Neural progenitor cell (in vitro differentiated cells): Measurements from ENCODE around the gene LARP1. TPM values are rescaled to one million over a fixed set of nuclear protein-coding genes. Genes with fewer than 3 reads are reported as not detected.

Source experiments
- DNase-seq: peaks from one replicate; pipeline ENCODE4 v3.0.0-alpha.2; 2016; ENCODE audit warnings: low spot score
- H2AFZ ChIP-seq: fragments of 200-600 bp; sonication (generic); replicated peaks from 2 replicates; pipeline ENCODE4 v1.6.1; 2016; ENCODE audit warnings: antibody characterized with exemption
- H3F3A ChIP-seq: fragments of 200-600 bp; sonication (generic); 2 replicates; pipeline ENCODE4 v1.6.1; 2016; ENCODE audit warnings: antibody characterized with exemption, low read depth
- H3K27ac ChIP-seq: fragments of 200-600 bp; sonication (generic); 2 replicates; pipeline ENCODE4 v1.5.1; 2016; ENCODE audit warnings: mild to moderate bottlenecking
- H3K27me3 ChIP-seq: fragments of 200-600 bp; sonication (generic); 2 replicates; pipeline ENCODE4 v1.6.1; 2016; ENCODE audit warnings: mild to moderate bottlenecking, moderate library complexity
- H3K36me3 ChIP-seq: fragments of 200-600 bp; sonication (generic); 2 replicates; pipeline ENCODE4 v1.5.1; 2016
- H3K4me1 ChIP-seq: fragments of 200-600 bp; sonication (generic); 2 replicates; pipeline ENCODE4 v1.6.1; 2016; ENCODE audit warnings: mixed run types
- H3K4me2 ChIP-seq: fragments of 200-600 bp; sonication (generic); 2 replicates; pipeline ENCODE4 v1.6.1; 2016
- H3K4me3 ChIP-seq: fragments of 200-600 bp; sonication (generic); 2 replicates; pipeline ENCODE4 v1.5.1; 2016
- H3K79me2 ChIP-seq: fragments of 200-600 bp; sonication (generic); 2 replicates; pipeline ENCODE4 v1.6.1; 2016; ENCODE audit warnings: low read depth
- H3K9ac ChIP-seq: fragments of 200-600 bp; sonication (generic); 2 replicates; pipeline ENCODE4 v1.6.1; 2016
- H3K9me3 ChIP-seq: fragments of 200-600 bp; sonication (generic); 2 replicates; pipeline ENCODE4 v1.5.1; 2016; ENCODE audit warnings: low read depth
- H4K20me1 ChIP-seq: fragments of 200-600 bp; sonication (generic); 2 replicates; pipeline ENCODE4 v1.6.1; 2016; ENCODE audit warnings: low read depth
- H3K27ac Mint-ChIP-seq: 3 replicates; pipeline ENCODE4 v1.8.0; 2021; ENCODE audit warnings: mixed read lengths
- H3K27me3 Mint-ChIP-seq: 2 replicates; pipeline ENCODE4 v1.8.0; 2022; ENCODE audit warnings: low read depth, mild to moderate bottlenecking, inconsistent platforms, moderate library complexity, mixed read lengths; ENCODE audit not compliant: insufficient read depth
- H3K36me3 Mint-ChIP-seq: 3 replicates; pipeline ENCODE4 v1.8.0; 2021; ENCODE audit warnings: mixed read lengths
- H3K4me1 Mint-ChIP-seq: 3 replicates; pipeline ENCODE4 v1.8.0; 2021; ENCODE audit warnings: mixed read lengths
- H3K4me3 Mint-ChIP-seq: 3 replicates; pipeline ENCODE4 v1.8.0; 2021; ENCODE audit warnings: mild to moderate bottlenecking, moderate library complexity, mixed read lengths
- H3K9me3 Mint-ChIP-seq: 3 replicates; pipeline ENCODE4 v1.8.0; 2020; ENCODE audit warnings: mixed read lengths
- EZH2 ChIP-seq: fragments of 200-600 bp; sonication (generic); IDR thresholded peaks from 2 replicates; pipeline ENCODE4 v1.6.1; 2017; ENCODE audit warnings: antibody characterized with exemption, mild to moderate bottlenecking, moderate library complexity
- EZH2phosphoT487 ChIP-seq: fragments of 200-600 bp; sonication (generic); IDR thresholded peaks from 2 replicates; pipeline ENCODE4 v1.6.1; 2017; ENCODE audit warnings: antibody characterized with exemption
- total RNA-seq: library from RNA; depleted of rRNA; stranded (reverse); fragments of >200 nt; gene quantifications from 2 replicates; pipeline ENCODE4 v1.2.3, GENCODE V29; 2015; ENCODE audit warnings: low replicate concordance
- TF ChIP-seq, protein P1 (sequence below): fragments of 200-600 bp; sonication (generic); IDR thresholded peaks from 2 replicates; pipeline ENCODE4 v1.5.1; 2017; ENCODE audit warnings: antibody characterized with exemption, mild to moderate bottlenecking

LARP1 gene
- total RNA-seq, 1 donor from 2014 or later, result 53.8 TPM

DNA sequence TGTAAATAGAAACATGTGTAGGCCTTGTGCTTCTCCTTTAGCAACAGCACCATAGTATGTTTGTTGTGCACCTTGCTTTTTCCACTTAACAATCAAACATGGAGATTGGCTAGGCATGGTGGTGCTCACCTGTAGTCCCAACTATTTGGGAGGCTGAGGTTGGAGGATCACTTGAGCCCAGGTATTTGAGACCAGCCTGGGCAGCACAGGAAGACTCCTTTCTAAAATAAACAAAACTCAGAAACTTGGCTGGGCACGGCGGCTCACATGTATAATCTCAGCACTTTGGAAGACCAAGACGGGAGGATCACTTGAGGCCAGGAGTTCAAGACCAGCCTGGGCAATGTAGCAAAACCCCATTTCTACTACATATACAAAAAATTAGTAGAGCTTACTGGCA, 96.2 kb downstream of the LARP1 start:
- Mint-ChIP-seq H3K27ac (no peak overlapping the region), H3K9me3 (no peaks in the 10 kb centered on the region), H3K4me1 (peaks cover 28% of the 10 kb centered on the region), H3K36me3 (peaks cover 1% of the 10 kb centered on the region), H3K4me3 (peak overlapping the region; percentile 90), H3K27me3 (peaks cover 2% of the 10 kb centered on the region)
- Histone ChIP-seq H3K27ac (no peak overlapping the region), H3K4me1 (peaks cover 6% of the 10 kb centered on the region), H3K4me2 (peak overlapping the region; percentile 79), H3K9ac (no peak overlapping the region), H4K20me1 (no peaks in the 10 kb centered on the region), H3K27me3 (no peaks in the 10 kb centered on the region), H3K36me3 (no peaks in the 10 kb centered on the region), H3K9me3 (no peaks in the 10 kb centered on the region), H3K79me2 (no peaks in the 10 kb centered on the region), H2AFZ (no peak overlapping the region), H3F3A (peaks cover 18% of the 10 kb centered on the region), H3K4me3 (no peak overlapping the region)
- TF ChIP-seq EZH2 (no peak), EZH2phosphoT487 (no peak)
- TF ChIP-seq, protein P1, sequence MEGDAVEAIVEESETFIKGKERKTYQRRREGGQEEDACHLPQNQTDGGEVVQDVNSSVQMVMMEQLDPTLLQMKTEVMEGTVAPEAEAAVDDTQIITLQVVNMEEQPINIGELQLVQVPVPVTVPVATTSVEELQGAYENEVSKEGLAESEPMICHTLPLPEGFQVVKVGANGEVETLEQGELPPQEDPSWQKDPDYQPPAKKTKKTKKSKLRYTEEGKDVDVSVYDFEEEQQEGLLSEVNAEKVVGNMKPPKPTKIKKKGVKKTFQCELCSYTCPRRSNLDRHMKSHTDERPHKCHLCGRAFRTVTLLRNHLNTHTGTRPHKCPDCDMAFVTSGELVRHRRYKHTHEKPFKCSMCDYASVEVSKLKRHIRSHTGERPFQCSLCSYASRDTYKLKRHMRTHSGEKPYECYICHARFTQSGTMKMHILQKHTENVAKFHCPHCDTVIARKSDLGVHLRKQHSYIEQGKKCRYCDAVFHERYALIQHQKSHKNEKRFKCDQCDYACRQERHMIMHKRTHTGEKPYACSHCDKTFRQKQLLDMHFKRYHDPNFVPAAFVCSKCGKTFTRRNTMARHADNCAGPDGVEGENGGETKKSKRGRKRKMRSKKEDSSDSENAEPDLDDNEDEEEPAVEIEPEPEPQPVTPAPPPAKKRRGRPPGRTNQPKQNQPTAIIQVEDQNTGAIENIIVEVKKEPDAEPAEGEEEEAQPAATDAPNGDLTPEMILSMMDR, result no peak
- DNase-seq, result no peak

DNA sequence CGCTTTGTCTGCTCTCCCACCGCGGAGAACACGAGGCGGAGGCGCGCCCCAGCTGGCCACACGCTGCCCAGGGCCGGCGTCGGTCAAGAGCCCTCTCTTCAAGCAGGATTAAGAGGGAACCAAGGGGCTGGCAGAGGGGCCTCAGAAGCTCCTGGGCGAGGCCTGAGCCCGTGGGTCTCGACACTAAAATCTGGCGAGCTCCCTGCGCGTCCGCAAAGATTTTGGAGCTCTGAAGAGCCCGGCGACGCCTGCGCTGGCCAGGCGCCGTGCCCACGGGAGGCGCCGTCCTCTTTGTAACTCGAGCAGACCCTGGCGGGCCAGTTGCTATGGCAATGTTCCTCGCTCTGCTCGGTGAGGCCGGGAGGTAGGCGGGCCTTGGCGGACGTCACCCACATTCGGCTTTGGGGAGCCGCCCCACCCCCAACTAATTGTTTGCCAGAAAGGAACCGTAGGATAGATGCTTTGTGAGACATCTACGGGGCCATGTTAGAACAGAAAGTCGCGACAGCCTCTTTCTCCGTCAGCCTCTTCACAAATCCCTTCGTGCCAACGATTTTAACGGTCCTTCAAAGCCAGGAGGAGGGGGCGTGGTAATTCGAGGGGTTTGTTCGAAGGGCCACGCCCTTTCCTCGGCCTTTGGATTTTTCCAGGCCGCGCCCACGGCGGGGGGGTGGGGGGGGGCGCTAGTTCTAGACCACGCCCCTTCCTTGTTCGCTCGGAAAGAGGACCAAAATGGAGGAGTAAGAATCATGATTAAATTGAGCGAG, 102.5 kb downstream of the LARP1 start:
- Mint-ChIP-seq H3K9me3 (no peaks in the 10 kb centered on the region), H3K27me3 (peaks cover 3% of the 10 kb centered on the region), H3K4me1 (peaks cover 31% of the 10 kb centered on the region), H3K4me3 (peak overlapping the region; percentile 89), H3K36me3 (peaks cover 4% of the 10 kb centered on the region), H3K27ac (peak overlapping the region; percentile 98)
- TF ChIP-seq, protein P1, result peak; percentile 27
- no peak for TF ChIP-seq EZH2phosphoT487
- TF ChIP-seq EZH2, result peak; percentile 28
- Histone ChIP-seq H3K4me3 (peak overlapping the region; percentile 67), H3K4me2 (peak overlapping the region; percentile 88), H3K79me2 (peaks cover 43% of the 10 kb centered on the region), H3F3A (peaks cover 23% of the 10 kb centered on the region), H4K20me1 (peaks cover 24% of the 10 kb centered on the region), H3K36me3 (no peaks in the 10 kb centered on the region), H3K4me1 (peaks cover 10% of the 10 kb centered on the region), H2AFZ (peak overlapping the region; percentile 93), H3K9ac (peak overlapping the region; percentile 85), H3K27me3 (no peaks in the 10 kb centered on the region), H3K27ac (peak overlapping the region; percentile 99), H3K9me3 (no peaks in the 10 kb centered on the region)
- DNase-seq, result peak; percentile 98

DNA sequence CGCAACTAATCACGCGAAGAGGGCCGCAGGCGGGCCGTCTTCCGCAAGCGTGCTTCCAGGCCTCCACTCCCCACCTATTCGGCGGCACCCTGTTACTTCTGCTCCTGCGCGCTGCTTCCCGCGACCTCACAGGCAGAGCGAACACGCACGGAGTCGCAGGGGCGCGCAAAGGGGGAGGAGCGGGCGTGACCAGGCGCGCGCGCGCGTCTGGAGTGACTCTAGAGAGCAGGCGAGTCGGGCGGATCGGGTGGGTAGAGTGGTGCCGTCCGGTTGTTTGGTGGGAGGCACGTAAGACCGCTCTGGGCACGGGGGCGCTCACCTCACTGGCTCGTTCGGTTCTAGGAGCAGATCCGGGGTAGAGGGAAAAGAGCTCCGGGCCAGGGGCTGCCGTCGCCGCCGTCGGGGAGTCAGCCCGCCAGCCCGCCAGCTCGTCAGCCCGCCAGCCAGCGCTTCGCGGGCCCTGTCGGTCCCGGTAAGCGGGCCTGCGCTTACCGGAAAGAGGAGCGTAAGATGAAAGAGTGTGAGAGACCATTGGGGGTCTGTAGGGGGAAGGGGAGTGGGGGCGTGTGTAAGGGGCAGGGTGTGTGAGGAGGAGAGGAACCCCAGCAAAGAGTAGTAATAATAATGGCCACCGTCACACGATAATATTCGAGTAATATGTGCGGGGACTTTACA, 103.3 kb downstream of the LARP1 start, which contains the start of gene CNOT8:
CNOT8 (plus strand) TSS at position 331 of the 675 bp plus-strand sequence. CDS start 4,652 bp downstream, outside the sequence.
- DNase-seq, result peak; percentile 98

More for the DNA sequence above, 103.3 kb downstream of the LARP1 start, which contains the start of gene CNOT8:
- peaks cover 50% of the 10 kb centered on the region for H3K79me2 ChIP-seq
- Mint-ChIP-seq H3K27me3 (peaks cover 3% of the 10 kb centered on the region), H3K36me3 (peaks cover 10% of the 10 kb centered on the region), H3K9me3 (no peaks in the 10 kb centered on the region), H3K4me1 (peaks cover 31% of the 10 kb centered on the region), H3K4me3 (peak within 1 kb of the TSS; percentile 89), H3K27ac (peak within 1 kb of the TSS; percentile 98)
- H2AFZ ChIP-seq, result peak within 1 kb of the TSS; percentile 93
- H3K36me3 ChIP-seq, result no peaks in the 10 kb centered on the region
- H3K27ac ChIP-seq, result peak within 1 kb of the TSS; percentile 99
- peaks cover 24% of the 10 kb centered on the region for H4K20me1 ChIP-seq
- TF ChIP-seq, protein P1, result no peak
- TF ChIP-seq EZH2phosphoT487 (no peak), EZH2 (no peak)
- H3K4me3 ChIP-seq, result peak within 1 kb of the TSS; percentile 67
- peaks cover 23% of the 10 kb centered on the region for H3F3A ChIP-seq
- no peaks in the 10 kb centered on the region for H3K9me3 ChIP-seq
- peaks cover 10% of the 10 kb centered on the region for H3K4me1 ChIP-seq
- no peaks in the 10 kb centered on the region for H3K27me3 ChIP-seq
- H3K9ac ChIP-seq, result peak within 1 kb of the TSS; percentile 85
- peak within 1 kb of the TSS; percentile 88 for H3K4me2 ChIP-seq
